Gastrocnemius medialis (tissue), 4 donors: ENCODE measurements around the gene LAMC3.

ENCODE experiments used
- CTCF ChIP-seq, 5 experiments: fragments of 450-650 bp in 3 of 5; fragments of 200-600 bp in 2 of 5; sonication (generic) in 2 of 5; IDR thresholded peaks in 4 of 5; conservative IDR thresholded peaks in 1 of 5; 1 replicate in 4 of 5; 2 replicates in 1 of 5; pipeline ENCODE4 v1.5.1; 2016 to 2019; ENCODE audit warnings: antibody characterized with exemption in 5 of 5, mild to moderate bottlenecking in 3 of 5, moderate library complexity in 3 of 5
- POLR2A ChIP-seq, 2 donors: fragments of 450-650 bp; IDR thresholded peaks; one replicate each; pipeline ENCODE4 v1.6.1; 2017; ENCODE audit warnings: antibody characterized with exemption in 2 of 2, mild to moderate bottlenecking in 2 of 2, moderate library complexity in 2 of 2

- TF ChIP-seq CTCF (IDR thresholded peaks at IDR 0.05 in 4 of 5, conservative IDR thresholded peaks at IDR 0.05 in 1 of 5) (no peak), POLR2A (IDR thresholded peaks at IDR 0.05) (no peak)
Measured at GRCh38 chr9:131053896-131054295, 44.9 kb downstream of the LAMC3 start.
